Sigmoid colon (tissue), 4 donors: ENCODE data around the gene GOLGA6L7.
"Not testable (repeated sequence)": the region's sequence is repeated elsewhere in the genome, so short reads cannot be mapped to it uniquely, and the experiment has no call there.

ENCODE experiments used
- POLR2A ChIP-seq, 2 donors: fragments of 450-650 bp; IDR thresholded peaks; one replicate each; pipeline ENCODE4 v1.6.1; 2016; ENCODE audit warnings: antibody characterized with exemption in 2 of 2, mild to moderate bottlenecking in 2 of 2, moderate library complexity in 2 of 2
- POLR2AphosphoS5 ChIP-seq, 4 donors: sonication (generic); formaldehyde crosslinking; IDR thresholded peaks; one replicate each; pipeline ENCODE4 v1.6.1; 2017; ENCODE audit warnings: antibody characterized with exemption in 4 of 4
- TF ChIP-seq, protein P1 (sequence below), 4 experiments: fragments of 450-650 bp in 3 of 4; fragments of 200-600 bp in 1 of 4; IDR thresholded peaks; one replicate each; pipeline ENCODE4 v1.5.1; 2016 to 2019; ENCODE audit warnings: antibody characterized with exemption in 4 of 4, mild to moderate bottlenecking in 3 of 4, moderate library complexity in 2 of 4

DNA sequence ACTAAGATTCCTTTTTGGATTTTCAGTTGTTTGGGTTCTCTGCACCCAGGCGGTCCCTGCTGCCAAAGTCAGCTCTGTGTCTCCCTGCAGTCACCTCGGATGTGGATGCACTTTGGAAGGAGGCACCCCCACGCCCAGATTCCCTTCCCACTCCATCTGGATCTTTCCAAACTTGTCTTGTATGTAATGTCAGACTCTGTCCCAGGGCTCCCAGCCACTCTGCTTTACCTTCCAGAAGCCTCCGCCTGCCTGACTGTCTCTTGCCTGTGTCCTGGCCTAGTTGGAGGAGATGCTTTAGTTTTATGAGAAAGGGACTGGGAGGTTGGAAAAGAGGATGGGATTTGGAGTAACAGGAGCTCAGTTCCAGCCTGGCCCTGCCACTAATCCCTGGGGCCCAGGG is 41.8 kb upstream of the GOLGA6L7 start:
- TF ChIP-seq, protein P1, sequence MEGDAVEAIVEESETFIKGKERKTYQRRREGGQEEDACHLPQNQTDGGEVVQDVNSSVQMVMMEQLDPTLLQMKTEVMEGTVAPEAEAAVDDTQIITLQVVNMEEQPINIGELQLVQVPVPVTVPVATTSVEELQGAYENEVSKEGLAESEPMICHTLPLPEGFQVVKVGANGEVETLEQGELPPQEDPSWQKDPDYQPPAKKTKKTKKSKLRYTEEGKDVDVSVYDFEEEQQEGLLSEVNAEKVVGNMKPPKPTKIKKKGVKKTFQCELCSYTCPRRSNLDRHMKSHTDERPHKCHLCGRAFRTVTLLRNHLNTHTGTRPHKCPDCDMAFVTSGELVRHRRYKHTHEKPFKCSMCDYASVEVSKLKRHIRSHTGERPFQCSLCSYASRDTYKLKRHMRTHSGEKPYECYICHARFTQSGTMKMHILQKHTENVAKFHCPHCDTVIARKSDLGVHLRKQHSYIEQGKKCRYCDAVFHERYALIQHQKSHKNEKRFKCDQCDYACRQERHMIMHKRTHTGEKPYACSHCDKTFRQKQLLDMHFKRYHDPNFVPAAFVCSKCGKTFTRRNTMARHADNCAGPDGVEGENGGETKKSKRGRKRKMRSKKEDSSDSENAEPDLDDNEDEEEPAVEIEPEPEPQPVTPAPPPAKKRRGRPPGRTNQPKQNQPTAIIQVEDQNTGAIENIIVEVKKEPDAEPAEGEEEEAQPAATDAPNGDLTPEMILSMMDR (IDR thresholded peaks at IDR 0.05) = not testable (repeated sequence)
- not testable (repeated sequence) for TF ChIP-seq POLR2AphosphoS5, POLR2A (IDR thresholded peaks at IDR 0.05)
